ENCODE data around the gene KRTAP25-1.

The KRTAP25-1 gene, protein sequence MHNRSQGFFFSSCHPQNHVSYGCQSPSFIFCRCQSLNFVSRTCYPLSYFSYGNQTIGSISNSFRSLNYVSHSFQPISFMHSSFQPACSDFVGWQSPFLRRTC

DNA sequence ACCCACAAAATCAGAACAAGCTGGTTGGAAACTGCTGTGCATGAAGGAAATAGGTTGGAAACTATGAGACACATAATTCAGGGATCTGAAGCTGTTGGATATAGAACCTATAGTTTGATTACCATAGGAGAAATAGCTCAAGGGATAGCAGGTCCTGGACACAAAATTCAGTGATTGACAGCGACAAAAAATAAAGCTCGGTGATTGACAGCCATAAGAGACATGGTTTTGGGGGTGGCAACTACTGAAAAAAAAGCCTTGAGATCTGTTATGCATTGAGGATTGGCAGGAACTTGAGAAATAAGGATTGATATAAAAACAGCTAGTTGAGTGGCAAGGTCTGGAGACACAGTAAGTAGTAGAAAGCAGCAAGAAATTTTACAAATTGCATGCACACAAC lies at the start of gene KRTAP25-1:
Gene KRTAP25-1, minus strand, starts transcription at position 300 of the 400 bp plus-strand sequence. Its CDS starts 24 bp downstream, at position 276.
- no peak for DNase-seq

DNA sequence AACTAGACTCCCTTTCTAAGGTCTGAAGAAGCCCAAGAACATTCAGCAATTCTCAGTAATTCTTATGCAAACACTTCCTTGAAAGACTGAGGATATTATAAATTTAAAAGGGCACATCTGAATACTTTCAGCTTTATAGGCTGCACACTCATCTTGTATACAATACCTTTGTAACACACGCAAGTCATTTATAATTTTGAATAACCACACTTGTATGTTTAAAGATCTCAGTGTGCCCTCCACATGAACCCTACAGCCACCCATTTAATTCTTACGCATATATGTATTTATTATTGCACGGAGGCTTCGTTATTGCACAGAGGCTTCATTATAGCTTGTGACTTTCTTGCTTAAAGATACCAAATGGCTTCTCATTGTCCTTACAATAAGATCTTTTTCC lies 49.4 kb upstream of the KRTAP25-1 start:
- no peak for DNase-seq

DNA sequence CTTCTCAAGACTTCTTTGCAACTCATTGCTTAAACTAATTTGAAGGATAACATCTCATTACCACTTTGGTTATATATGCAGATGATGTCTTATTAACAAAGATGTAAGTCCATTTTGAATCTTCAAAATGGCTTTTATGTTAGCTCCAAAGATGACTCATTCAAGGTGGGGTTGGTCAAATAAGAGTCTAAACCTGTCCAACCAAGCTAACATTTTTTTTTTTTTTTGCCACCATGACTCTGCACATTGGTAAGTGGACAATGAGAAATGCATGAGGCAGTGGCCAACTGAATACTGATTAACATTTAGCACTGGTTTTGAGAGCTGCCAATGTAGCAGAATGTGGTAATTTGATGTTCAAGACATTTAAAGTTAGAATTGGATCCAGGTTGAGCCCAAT lies 48.5 kb upstream of the KRTAP25-1 start:
- no peak for DNase-seq

DNA sequence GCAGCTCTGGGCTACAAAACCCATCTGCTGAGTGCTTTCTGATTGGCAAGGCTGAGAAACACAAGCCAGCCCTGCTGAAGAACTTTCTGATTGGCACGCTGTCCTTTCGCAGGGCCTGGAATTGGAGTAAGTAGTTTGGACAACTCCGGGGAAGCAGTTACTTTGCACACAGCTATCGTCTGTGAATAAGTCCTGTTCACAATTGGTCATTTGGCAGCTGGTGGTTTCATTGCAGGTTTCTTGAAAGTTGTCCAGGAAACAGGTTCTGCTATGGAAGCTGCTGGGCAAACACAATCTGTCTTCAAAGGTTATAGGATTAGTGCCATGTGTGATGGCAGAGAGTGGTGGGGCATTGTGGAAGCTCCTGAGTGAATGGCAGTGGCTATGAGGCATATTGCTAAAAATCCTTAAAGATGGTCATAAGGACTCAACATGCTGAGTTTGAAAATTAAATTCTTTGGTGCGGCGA lies 48.0 kb upstream of the KRTAP25-1 start, which contains the start of gene KRTAP27-1:
Gene KRTAP27-1, minus strand, starts transcription at position 419 of the 469 bp plus-strand sequence. Its CDS starts 26 bp downstream, at position 393.
- no peak for DNase-seq

DNA sequence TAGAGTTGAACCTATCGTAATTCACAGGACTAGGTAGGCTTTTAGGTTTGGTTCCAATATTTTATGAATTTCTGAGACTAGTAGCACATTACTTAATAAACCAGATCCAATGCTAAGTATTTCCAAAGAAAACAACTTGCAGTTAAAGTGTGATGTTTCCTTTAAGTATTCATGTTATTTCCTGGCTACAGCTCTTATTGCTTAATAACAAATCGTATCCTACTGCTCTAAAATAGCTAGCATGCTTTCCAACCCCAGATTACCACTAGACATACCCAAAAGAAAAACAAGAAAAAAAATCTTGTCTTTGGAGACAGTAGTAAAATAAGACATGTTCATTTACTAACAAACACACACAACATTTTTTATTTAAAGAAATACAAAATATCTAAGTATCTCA lies 47.3 kb upstream of the KRTAP25-1 start:
- no peak for DNase-seq

DNA sequence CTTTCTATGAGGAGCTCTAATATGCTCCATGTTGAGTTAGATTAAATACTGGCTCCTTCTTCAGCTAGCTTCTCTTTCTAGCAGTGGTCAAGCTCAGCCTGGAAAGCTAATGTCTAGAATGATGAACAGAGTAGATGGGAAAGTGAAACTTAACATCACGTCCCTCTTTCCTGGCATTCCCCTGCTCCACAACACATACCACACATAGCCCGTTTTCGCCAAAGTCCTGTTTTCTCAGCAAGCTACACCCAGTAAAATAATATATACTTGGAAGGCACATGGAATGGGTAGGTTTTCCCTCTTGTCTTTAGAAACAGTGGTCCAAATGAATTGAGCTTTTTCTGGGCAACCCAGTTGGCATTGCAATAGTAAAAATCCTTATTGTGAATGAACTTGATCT lies 44.4 kb upstream of the KRTAP25-1 start:
- no peak for DNase-seq

DNA sequence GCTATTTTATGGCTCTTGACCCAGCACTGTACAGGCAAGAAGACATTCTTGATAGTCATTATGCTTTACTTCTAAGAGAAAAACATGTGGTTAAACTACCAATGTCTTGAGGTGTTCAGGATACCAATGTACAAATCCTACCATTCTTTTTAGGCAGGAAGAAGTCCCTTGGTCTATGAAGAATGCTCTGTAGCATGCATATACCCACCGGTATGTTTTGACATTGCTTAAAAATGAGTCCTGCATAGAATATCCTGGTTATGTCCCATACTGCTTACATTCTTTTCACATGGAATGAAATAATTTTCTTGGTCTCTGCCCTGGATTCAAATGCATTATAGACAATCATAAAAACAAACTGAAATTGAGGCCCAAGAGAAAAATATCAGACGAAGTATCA lies 43.4 kb upstream of the KRTAP25-1 start:
- DNase-seq = no peak

DNA sequence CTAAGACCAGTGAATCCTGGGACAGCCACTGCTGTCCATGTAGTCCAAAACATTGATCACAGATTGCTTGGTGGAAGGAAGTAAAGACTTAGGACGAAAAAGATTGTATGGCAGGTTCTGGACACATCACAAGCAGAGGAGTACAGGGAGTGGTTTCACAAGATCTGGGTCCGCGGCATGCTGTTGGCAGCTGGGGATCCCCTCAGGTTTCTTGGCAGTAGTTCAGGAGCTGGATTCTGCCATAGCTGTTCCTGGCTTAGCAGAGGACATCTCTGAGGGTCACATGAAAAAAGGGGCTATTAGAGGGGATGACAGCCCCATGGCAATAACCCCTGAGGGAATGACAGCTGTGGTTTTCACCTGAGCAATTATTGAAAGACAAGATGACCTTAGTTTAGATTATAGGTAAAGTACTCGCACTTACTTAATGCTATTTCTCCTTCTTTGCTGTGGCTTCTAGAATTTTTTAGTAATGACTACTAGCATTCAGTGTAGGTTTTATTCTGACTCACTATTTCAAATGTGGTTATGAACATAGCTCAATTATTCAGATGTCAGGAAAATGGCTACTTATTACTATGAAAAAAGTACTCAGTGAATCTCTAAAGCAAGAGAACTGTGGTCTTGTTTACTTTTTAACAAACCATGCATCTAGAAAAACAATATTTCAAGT lies 40.0 kb upstream of the KRTAP25-1 start:
- no peak for DNase-seq

DNA sequence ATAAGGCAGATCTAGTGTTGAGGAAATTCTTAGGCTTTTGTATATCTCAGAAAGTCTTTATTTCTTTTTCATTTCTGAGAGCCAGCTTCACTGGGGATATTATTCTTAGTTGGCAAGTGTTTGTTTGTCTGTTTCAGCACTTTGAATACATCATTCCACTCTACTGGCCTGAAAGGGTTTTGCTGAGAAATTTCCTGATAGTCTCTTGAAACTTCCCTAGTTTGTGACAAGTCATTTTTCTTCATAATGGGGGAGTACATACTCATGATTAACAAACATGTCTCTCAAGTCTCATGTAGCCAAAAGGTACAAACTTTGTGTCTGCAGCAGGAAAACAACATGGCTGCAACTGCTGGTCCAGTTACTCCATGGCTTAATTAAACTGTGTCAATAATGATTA lies 37.1 kb upstream of the KRTAP25-1 start:
- no peak for DNase-seq

DNA sequence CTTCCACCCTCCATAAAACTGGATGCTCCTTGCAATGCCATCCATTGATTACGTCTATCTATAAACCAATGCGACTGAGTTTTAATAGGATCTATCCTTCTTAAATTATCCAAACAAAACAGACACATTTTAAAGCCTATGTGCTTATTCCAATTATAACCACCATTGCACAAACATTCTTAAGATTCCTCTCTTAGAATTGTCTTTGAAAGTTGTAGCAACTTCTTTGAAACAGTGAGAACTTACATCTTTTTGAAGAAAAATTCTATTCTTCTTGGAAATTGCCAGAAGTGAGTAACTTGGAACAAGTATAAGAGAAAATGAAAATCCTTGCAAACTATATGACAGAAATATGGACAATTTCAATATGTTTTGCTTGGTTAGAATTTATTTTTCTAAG lies 30.9 kb upstream of the KRTAP25-1 start, which contains the start of gene KRTAP26-1:
Gene KRTAP26-1, minus strand, starts transcription at position 101 of the 400 bp plus-strand sequence. CDS start 280 bp downstream, outside the sequence.
- no peak for DNase-seq

DNA sequence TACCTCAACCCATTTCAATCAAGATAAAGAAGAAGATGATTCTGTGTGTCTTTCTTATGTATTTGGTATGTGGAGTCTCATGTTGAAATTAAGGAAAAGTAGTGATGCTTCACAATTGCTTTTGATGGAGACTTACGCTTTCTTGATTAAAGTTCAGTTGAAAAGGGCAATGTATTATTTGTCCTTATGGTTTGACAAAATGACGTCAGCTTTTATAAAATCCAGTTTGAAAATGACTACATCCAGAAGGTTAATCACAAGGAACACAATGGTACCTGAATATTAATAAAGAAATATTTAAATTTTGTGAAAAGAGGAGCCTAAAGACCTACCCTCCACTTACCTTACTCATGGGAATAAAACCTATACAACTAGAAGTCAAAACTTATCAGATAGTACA lies 26.4 kb upstream of the KRTAP25-1 start:
- no peak for DNase-seq

DNA sequence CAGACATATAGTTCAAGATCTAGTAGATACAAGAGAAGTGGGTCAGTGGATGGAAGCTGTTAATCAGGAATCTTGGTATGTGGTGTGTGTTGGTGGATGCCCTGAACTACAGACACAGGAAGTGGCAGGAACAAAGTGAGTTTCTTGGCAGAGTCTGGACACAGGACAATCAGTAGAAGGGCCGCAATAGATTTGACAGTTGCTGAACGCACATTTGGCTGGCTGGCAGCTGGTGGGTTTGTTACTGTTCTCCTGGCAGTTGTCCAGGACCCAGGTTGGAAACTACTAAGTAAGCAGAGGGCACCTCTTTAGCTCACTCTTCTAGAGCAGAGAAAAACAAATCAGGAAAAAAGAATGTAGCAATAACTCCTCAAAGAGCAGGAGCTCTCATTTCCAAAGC lies 17.6 kb upstream of the KRTAP25-1 start:
- no peak for DNase-seq

DNA sequence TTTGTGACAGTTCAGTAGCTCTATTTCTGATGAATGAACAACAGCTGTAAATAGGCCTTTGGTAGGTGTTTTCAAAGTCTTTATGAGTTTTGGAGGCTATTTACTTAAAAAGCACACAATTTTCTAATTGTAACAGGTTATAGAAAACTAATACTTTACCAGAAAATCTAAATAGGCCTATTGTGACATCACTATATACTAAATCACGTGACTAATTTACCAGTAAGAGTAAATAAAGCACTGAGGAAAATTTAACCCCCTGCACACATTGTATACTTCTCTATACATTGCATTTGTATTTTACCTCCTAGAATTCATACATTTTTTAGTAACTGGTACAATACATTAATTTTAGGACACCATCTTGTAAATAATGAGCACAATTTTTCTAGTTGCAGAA lies 15.8 kb upstream of the KRTAP25-1 start:
- no peak for DNase-seq

DNA sequence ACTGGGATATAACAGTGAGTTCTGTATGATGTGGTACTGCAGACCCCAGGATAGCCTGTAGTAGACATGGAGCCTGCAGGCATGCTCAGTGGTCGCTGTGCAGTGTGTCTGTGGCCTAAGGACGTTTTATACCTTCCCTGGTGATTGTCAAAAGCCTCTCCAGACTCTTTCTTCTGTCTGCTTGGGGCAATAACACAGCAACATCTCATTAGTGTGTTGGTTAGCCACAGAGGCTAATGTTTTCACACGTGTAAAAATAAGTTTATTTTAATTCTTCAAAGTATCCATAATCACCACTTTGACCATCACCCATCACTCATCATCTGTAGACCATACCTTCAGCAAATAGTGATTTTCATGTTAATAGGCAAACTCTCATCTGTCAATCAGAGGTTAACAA lies 6.5 kb downstream of the KRTAP25-1 start, which contains the start of gene KRTAP24-1:
Gene KRTAP24-1, minus strand, starts transcription at position 101 of the 400 bp plus-strand sequence. Its CDS starts 18 bp downstream, at position 83.
- no peak for DNase-seq

DNA sequence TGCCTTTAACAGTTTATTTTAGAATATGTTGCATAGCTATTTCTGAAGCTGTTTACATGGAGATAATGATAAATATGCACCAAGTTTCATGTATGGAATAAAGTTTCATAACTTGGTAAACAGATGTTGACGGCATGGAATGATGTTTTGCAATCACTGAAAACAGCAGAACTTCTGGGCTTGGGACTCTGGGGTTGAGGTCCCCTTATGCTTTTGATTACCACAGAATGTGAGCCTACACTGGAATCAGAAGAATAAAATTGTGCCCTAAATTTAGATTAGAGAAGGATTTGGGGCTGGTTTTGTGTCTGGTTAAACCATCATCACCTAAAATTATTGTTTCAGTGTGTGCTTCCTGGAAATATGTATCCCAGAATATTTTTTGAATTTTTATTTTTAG lies 17.7 kb downstream of the KRTAP25-1 start:
- DNase-seq = no peak

DNA sequence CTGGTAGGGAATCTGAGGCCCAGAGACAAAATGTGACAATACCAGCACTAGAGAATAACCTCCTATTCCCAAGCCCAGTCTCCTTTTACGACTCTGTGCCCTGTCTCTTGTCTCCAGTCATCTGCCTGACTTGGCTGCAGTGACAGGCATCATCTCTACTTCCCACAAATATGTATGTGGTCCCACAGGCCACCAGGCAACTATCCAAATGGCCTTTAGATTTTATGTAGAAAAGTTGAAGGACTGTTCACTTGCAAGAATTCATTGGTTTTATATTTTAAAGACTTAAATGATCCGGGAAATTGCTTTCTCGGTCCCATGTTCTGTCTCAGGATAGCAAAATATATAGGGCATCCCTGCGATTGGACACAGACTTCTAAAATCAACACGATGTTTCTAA lies 18.2 kb downstream of the KRTAP25-1 start:
- no peak for DNase-seq

DNA sequence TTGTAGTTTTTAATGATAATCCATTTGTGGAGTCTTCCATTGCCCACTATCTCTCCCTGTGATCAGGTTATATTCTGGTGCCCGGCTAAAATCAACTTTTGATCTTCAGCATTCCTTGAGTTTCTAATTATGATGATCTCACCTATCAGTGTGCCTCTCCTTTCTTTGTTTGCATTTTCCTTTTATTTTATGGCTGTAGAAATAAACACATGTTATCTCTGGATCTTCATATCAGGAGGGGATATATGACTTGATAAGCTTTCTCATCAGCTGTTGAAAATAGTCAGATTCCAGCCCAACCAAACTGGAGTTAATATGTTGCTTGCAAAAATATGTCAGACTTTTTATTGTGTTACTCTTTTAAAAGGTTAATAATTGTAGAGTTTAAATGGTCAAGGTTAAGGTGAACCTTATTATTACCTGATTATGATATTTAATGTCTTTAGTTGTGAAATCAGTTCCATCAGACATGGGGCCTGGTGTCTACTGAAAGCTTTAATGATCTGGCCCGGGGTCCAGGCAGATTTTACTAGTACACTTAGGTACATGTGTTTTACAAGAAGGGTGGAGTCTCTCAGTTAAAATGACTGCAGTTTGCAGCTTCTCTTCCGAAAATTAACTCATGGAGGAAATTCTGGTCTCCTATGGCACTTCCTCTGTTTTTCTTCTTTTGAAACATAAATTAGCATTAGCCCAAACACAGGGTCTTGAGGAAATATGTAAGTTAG lies 19.3 kb downstream of the KRTAP25-1 start:
- no peak for DNase-seq

DNA sequence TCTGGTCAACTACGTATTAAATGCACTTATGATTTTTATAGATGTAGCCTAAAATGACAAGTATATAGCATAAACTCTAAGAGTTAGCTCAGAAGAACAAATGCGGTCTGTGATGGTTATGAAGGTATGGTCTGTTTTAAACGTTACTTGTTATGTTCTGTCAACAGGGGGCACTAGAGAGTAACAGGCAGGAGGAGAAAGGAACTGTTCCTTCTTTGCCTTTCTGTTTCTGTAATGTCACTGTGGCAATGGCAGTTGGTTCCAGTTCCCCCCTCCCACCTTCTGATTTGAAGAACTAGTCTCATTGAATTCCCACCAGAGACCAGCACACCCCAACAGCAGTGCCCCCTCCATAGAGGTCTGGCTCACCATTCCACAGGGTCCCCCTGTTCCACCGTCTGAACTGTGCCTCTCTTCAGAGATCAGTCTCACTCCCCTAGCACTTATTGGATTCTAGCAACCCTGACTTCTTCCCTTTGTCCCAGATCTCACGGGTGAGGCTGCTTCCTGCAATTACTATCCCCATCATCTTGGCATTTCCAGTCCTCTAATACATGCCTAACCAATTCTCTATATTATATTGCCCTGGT lies 20.6 kb downstream of the KRTAP25-1 start:
- no peak for DNase-seq

DNA sequence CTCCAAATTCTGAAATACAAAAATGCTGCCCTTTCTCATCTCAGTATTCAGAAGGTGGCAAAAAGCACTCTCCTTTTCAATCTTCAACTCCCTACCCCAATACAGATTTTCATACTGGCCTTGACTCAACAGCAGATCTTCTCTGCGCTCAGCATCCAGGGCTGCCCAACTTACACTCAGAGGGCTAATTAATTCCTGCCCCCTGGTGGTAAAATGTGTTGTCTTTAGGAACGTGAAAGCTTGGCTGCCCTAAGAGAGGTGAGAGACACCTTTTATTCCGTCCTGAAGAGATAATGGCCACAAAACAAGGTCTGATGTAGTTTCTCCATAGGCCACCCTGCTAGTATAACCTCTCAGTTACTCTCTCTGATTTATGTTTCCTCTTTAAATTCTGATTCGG lies 31.5 kb downstream of the KRTAP25-1 start:
- no peak for DNase-seq

DNA sequence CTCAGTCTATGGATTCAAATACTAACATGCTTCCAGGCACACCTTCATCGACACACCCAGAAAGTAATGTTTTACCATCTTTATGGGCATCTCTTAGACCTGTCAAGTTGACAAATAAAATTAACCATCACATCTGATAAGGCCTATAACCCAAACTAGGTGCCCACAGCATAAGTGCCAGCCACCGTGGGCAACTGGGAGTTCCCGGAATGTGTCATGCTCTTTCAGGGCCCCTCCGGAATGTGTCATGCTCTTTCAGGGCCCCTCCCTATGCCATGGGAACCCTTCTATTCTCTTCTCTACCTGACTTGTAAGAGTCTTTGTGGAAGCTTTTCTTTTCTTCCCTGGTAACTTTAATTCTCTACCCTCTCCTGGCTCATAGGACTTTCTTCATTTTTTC lies 33.2 kb downstream of the KRTAP25-1 start:
- no peak for DNase-seq

DNA sequence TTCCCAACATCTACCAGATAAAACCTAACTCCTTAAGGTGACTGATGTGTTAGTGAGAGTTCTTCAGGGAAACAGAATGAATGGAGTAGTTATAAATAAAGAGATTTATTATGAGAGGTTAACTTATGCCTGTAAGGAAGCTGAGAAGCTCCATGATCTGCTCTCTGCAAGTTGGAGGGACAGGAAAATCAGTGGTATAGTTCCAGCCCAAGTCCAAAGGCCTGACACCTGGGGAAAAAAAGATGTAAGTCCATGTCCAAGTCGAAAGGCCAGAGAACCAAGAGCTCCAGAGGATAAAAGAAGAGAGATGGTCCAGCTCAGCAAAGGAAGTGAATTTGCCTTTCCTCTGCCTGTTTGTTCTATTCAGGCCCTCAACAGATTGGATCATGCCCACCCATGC lies 33.6 kb downstream of the KRTAP25-1 start:
- no peak for DNase-seq

DNA sequence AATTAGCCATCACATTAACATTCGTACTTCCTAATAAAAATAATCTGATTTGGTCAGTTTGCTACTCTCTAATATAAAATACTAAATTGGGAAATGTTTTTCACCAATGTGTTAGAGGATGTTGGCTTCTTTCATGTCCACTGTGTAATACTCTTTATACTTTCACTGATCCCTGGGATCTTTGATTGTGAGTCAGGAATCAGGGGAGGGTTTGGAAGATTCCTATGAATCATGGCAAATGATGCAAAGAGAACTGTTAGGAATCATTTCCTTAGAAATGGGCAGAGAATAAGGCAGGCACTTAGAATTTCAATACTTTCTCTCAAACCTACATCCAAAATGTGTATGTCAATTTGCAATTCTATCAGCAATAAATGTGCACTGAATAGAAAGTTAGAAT lies 37.5 kb downstream of the KRTAP25-1 start:
- no peak for DNase-seq

Measured in amygdala (tissue), 56 donors.